Astrocyte (in vitro differentiated cells and primary cell): ENCODE measurements around the gene ATP1B1.

Experiments
- CTCF ChIP-seq: IDR thresholded peaks from 2 replicates; pipeline ENCODE4 v1.5.1; 2011; ENCODE audit warnings: low read depth, mild to moderate bottlenecking, inconsistent platforms, low read length, moderate library complexity; ENCODE audit not compliant: insufficient read depth
- EZH2 ChIP-seq: IDR thresholded peaks from 2 replicates; pipeline ENCODE4 v1.6.1; 2012; ENCODE audit warnings: mild to moderate bottlenecking, low read length, inconsistent platforms; ENCODE audit not compliant: insufficient read depth

DNA sequence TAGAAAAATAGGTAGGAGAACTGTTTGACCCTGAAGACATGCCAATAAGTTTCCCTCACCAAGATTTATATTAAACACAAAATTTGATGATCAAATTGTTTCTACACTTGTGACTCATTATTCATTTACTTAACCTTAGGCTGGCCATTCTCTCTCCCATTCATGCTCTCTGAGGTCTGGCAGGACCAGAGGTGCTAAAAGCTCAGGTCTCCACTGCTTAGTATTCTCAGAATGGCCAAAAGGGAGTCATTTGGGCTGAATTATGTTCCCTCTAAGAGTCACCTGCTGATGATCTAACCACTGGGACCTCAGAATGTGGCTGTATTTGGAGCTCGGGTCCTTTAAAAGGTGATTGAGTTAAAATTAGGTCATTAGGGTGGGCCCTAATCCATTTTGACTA lies 47.1 kb upstream of the ATP1B1 start:
- TF ChIP-seq CTCF: no peak
- no peak for TF ChIP-seq EZH2
